ENCODE measurements around the gene PERP.

- TF ChIP-seq CTCF (IDR thresholded peaks at IDR 0.05; ENCODE audit: insufficient read depth, low read depth, low read length) (no peak), EZH2 (IDR thresholded peaks at IDR 0.05; ENCODE audit: insufficient read depth, low read length) (no peak)
These were observed 548 bp downstream of the PERP start for GRCh38 chr6:138106665-138107077.
